Right lobe of liver (tissue), 6 donors: ENCODE results near the gene TMC4. TPM values are rescaled to one million over a fixed set of nuclear protein-coding genes. Genes with fewer than 3 reads are reported as not detected.
A peak's percentile ranks its signal among the peaks of the same experiment; 100 is the strongest.

Experiments
- ATAC-seq, 4 donors: fragments of 200-7000 bp; cut with Tn5 transposase; one replicate each; pipeline ENCODE4 v1.9.1; 2020; ENCODE audit warnings: mild to moderate bottlenecking in 4 of 4, moderate library complexity in 4 of 4
- DNase-seq, 3 donors: peaks; one replicate each; pipeline ENCODE4 v3.0.0-alpha.2; 2020
- H3K27ac ChIP-seq, 3 donors: fragments of 200-600 bp; one replicate each; pipeline ENCODE4 v1.8.0; 2022
- H3K27me3 ChIP-seq, 2 donors: fragments of 200-600 bp; one replicate each; pipeline ENCODE4 v1.8.0; 2022
- H3K36me3 ChIP-seq, 4 donors: fragments of 200-600 bp; sonication (generic) in 1 of 4; one replicate each; pipeline versions ENCODE4 v1.5.1 to v1.8.0; 2017 to 2022; ENCODE audit warnings: control low read depth in 1 of 4
- H3K4me1 ChIP-seq, 4 donors: fragments of 200-600 bp; sonication (generic) in 1 of 4; one replicate each; pipeline versions ENCODE4 v1.5.1 to v1.8.0; 2017 to 2022; ENCODE audit warnings: control low read depth in 1 of 4
- H3K4me3 ChIP-seq, 3 donors: fragments of 200-600 bp; one replicate each; pipeline ENCODE4 v1.8.0; 2022
- H3K9me3 ChIP-seq, 4 donors: fragments of 200-600 bp; sonication (generic) in 1 of 4; one replicate each; pipeline versions ENCODE4 v1.5.1 to v1.8.0; 2017 to 2022; ENCODE audit warnings: control low read depth in 1 of 4
- POLR2A ChIP-seq: fragments of 450-650 bp; IDR thresholded peaks from one replicate; pipeline ENCODE4 v1.6.1; 2017; ENCODE audit warnings: antibody characterized with exemption, mild to moderate bottlenecking
- WGBS: methylation state at CpG from one replicate; pipeline ENCODE4 v1.1.6; 2018; ENCODE audit warnings: low coverage, low lambda C conversion rate; ENCODE audit not compliant: insufficient coverage; ENCODE audit errors: missing lambda C conversion rate; 5-methylcytosine and 5-hydroxymethylcytosine counted together
- intact Hi-C, 2 donors: fragments of 100-400 bp; cut with DNase I; formaldehyde crosslinking; loops; one replicate each; pipeline versions ENCODE4 v1.11.2 to v1.14.1; 2022
- total RNA-seq, 6 experiments: library from RNA; depleted of rRNA in 2 of 6; stranded (reverse); fragments of >200 nt in 2 of 6; fragmentation: NEBNext Ultra II Directional in 3 of 6; extraction: Animal tissue kit (Norgen Biotek cat#: 25700) in 3 of 6; gene quantifications; one replicate each; pipeline versions ENCODE4 v1.1.0 to v1.2.4, GENCODE V29; 2016 to 2023
- TF ChIP-seq, protein P1 (sequence below), 4 donors: fragments of 200-600 bp in 3 of 4; fragments of 450-650 bp in 1 of 4; IDR thresholded peaks; one replicate each; pipeline versions ENCODE4 v1.5.1 to v1.8.0; 2016 to 2022; ENCODE audit warnings: antibody characterized with exemption in 4 of 4, mild to moderate bottlenecking in 2 of 4
- donor health status: DM: no; HTN: yes; CAD: no.
- donor health status: DM: no; HTN: no; CAD: no.
- donor health status: DM: no; HTN: no; CAD: no.
- donor health status: DM: no; HTN: yes; CAD: no.
- donor health status: DM: no; HTN: yes; CAD: no.

The TMC4 gene
- total RNA-seq, 6 experiments from 2014 or later = 0.18 to 2.4 (median 1.1) TPM

DNA sequence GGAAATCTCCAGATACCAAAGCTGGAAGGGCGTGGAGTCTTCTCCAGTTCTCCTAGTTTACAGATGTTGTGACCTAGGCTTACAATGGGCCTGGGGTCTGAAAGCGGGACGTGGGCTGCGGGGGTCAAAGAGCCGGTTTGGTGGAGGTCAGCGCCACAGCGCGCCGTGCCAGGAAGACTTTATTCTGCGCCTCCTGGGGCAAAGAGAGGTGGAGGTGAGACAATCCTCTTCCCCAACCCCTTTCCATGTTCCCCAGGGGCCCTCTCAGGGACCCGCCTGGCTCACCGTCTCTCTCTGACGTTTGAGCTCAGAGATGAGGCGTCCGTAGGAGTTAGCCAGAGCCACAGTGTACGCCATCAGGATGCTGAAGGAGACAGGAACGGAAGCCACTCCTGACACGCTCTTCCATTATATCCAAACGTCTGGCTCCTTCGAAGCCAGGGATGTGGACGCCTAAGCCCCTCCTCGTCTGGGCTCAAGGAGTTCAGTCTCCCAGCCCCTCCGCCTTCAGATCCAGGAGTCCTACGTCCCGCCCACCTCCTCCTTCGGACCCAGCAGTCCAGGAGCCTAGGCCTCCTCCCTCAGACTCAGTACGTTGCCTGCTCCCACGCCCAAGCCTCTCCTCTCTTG is 12.7 kb downstream of the TMC4 start:
- 11% methylated on average over 14 of the region's 28 CpGs for WGBS
- H3K4me3 ChIP-seq = peak overlapping the region; percentile 38 to 49 (median 44)
- intact Hi-C loops = no loop called here
- ATAC-seq (no peak), DNase-seq (peak in 1 of 3 donors; percentile 57)
- peak overlapping the region; percentile 11 to 70 (median 62) for H3K27ac ChIP-seq
- TF ChIP-seq, protein P1, sequence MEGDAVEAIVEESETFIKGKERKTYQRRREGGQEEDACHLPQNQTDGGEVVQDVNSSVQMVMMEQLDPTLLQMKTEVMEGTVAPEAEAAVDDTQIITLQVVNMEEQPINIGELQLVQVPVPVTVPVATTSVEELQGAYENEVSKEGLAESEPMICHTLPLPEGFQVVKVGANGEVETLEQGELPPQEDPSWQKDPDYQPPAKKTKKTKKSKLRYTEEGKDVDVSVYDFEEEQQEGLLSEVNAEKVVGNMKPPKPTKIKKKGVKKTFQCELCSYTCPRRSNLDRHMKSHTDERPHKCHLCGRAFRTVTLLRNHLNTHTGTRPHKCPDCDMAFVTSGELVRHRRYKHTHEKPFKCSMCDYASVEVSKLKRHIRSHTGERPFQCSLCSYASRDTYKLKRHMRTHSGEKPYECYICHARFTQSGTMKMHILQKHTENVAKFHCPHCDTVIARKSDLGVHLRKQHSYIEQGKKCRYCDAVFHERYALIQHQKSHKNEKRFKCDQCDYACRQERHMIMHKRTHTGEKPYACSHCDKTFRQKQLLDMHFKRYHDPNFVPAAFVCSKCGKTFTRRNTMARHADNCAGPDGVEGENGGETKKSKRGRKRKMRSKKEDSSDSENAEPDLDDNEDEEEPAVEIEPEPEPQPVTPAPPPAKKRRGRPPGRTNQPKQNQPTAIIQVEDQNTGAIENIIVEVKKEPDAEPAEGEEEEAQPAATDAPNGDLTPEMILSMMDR (IDR thresholded peaks at IDR 0.05) = no peak
- no peak for TF ChIP-seq POLR2A
- H3K9me3 ChIP-seq = no peaks in the 10 kb centered on the region
- peaks cover 0 to 30% (median 11%) of the 10 kb centered on the region in 4 donors for H3K36me3 ChIP-seq
- H3K27me3 ChIP-seq = no peaks in the 10 kb centered on the region
- peaks cover 0 to 29% (median 11%) of the 10 kb centered on the region in 4 donors for H3K4me1 ChIP-seq

DNA sequence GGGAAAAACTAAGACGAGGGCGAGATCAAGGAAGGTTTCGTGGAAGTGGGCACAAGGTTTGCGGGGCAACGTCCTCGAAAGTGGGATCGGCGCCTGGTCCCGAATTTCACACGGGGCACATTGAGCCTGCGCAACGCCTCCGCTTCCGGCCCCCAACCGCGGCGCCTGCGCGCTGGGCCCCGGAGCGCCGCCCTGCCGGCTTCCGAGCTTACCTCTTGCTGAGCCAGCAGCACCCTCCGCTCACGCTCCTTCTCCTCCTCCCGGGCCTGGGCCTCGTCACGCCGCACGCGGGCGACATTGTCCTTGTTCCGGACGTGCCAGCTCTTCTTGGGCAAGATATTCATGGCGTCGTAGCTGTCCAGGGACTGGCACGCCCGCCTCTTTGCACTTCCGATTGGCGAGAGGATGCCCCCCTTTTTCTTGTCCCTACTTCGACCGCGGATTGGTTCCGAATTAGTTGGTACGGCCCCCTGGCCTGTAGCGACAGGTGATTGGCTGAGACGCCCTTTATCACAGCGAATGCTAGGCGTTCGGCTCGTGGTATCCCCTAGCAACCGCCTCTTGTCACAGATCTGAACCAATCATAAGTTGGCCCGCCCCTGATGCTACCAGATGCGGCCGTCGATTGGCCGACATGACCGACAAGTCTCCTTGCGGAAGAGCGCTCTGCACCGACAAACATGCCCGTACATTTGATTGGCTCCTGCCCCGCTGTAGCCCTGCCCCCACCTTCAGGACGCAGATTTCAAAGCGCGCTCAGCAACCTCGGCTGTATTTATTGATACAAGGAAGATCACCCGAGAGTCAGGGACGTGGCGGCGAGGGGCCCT is 13.4 kb downstream of the TMC4 start, which contains the start of gene LENG1:
LENG1 (minus strand) TSS at position 370 of the 830 bp plus-strand sequence; CDS start at position 344, 26 bp downstream.
- H3K4me1 ChIP-seq = peaks cover 0 to 29% (median 11%) of the 10 kb centered on the region in 4 donors
- ATAC-seq (peak; percentile 80 to 90 (median 87)), DNase-seq (peak; percentile 99 to 100 (median 100))
- H3K27ac ChIP-seq = peak within 1 kb of the TSS; percentile 76 to 93 (median 92)
- TF ChIP-seq POLR2A = peak; percentile 71
- TF ChIP-seq, protein P1 (IDR thresholded peaks at IDR 0.05) = peak in 3 of 4 donors; percentile 25 to 48 (median 34)
- H3K9me3 ChIP-seq = no peaks in the 10 kb centered on the region
- H3K36me3 ChIP-seq = peaks cover 0 to 37% (median 14%) of the 10 kb centered on the region in 4 donors
- intact Hi-C loops = no loop called here
- WGBS = 1% methylated on average over 35 of the region's 72 CpGs
- peak within 1 kb of the TSS; percentile 90 to 99 (median 93) for H3K4me3 ChIP-seq
- no peaks in the 10 kb centered on the region for H3K27me3 ChIP-seq

DNA sequence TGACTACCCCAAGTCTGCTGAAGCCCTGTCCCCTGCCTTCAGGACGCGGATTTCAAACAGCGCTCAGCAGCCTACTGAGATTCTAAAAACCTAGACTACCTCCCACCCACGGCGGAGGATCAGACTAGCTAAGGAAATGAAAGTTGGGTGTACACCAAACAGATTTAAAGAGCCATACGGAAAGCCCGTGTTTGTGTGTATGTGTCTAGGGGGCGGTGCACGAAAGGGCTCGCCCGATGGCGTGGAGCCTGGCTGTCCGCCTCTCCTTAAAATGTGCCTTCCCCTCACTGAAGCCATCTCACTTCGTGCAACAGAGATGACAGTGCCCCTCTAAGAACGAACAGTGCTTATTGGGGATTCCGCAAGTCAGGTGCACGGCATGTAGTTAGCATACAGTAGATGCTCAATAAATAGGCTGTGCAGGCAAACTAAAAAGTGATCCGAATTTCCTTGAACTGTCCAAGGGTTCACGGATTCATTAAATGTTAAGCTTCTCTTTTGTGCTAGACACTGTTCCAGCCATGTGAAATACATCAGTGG is 14.1 kb downstream of the TMC4 start:
- WGBS = 7% methylated on average over 19 of the region's 19 CpGs
- Histone ChIP-seq H3K27me3 (no peaks in the 10 kb centered on the region), H3K9me3 (no peaks in the 10 kb centered on the region), H3K4me1 (peaks cover 0 to 29% (median 11%) of the 10 kb centered on the region in 4 donors), H3K4me3 (peak overlapping the region; percentile 90 to 99 (median 93)), H3K27ac (peak overlapping the region; percentile 76 to 93 (median 92)), H3K36me3 (peaks cover 2 to 44% (median 17%) of the 10 kb centered on the region in 4 donors)
- intact Hi-C loops = no loop called here
- ATAC-seq (no peak), DNase-seq (no peak)
- TF ChIP-seq POLR2A = no peak
- TF ChIP-seq, protein P1 (IDR thresholded peaks at IDR 0.05) = no peak

DNA sequence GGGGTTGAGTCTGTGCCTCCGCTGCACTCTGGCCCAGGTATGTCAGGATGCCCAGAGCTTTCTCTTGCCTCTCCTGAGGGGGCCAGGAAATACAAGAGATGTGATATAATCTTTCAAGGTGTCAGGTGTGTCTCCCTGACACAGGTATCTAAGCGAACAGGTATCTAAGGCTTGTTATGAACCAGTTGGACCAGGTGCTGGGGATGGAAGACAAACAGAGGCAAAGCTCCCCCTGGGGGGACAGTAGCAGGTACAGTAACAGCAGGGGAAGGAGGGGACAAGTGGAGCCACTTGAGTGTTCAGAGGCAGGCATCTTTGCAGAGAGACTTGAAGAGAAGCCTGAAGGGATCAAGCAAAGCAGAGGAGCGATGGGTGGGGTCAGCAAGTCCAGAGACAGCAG is 16.0 kb downstream of the TMC4 start:
- TF ChIP-seq POLR2A = no peak
- TF ChIP-seq, protein P1 (IDR thresholded peaks at IDR 0.05) = no peak
- intact Hi-C loops = no loop called here
- peaks cover 4 to 63% (median 27%) of the 10 kb centered on the region in 4 donors for H3K36me3 ChIP-seq
- no peak overlapping the region for H3K4me3 ChIP-seq
- WGBS = 100% methylated on average over 2 of the region's 3 CpGs
- ATAC-seq = no peak
- no peaks in the 10 kb centered on the region for H3K27me3 ChIP-seq
- DNase-seq = no peak
- H3K9me3 ChIP-seq = no peaks in the 10 kb centered on the region
- no peak overlapping the region for H3K27ac ChIP-seq
- peaks cover 0 to 22% (median 3%) of the 10 kb centered on the region in 4 donors for H3K4me1 ChIP-seq
